ENCODE results near the gene DNAJC27. TPM values are rescaled to one million over a fixed set of nuclear protein-coding genes. Genes with fewer than 3 reads are reported as not detected.

DNAJC27 gene
- total RNA-seq, 3 donors from 2014 or later (not counting 1 experiment from before 2014, with no cell fraction given) = 14.1 to 19.7 (median 16.6) TPM

DNA sequence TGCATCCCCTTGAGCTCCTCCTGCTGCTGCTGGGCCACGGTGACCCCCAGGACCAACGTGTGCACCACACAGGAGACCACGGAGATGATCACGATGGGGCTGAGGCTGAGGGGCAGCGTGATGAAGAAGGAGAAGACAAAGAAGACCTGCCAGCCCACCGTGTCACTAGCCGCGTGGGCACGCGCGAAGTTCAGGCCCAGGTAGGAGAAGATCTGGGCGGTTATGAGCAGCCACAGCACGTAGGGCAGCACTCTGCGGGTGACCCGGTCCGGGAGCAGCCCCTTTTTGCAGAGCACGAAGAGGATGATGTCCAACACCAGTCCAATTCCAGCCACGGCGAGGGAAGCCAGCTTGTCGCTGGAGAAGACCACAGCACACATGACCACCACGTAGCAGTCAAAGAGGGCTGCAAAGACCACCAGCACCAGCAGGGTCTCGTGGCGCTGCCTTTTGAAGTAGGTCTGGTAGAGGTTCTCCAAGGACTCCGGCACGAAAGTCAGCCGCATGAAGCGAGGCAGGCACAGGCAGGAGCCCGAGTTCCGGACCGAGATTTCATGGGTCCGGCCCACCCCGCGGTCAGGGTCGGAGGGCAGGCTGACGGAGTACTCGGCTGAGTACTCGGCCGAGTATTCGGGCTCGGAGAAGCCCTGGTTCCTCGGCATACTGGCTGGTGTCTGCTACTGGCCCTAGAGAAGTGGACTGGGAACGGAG, 53.3 kb downstream of the DNAJC27 start:
- H3K36me3 Mint-ChIP-seq = no peaks in the 10 kb centered on the region
- H3K27ac Mint-ChIP-seq = peak overlapping the region in 1 of 2 donors; percentile 52
- DNase-seq = no peak
- 91% methylated on average over 42 of the region's 42 CpGs for WGBS (ENCODE audit: insufficient coverage)
- no peaks in the 10 kb centered on the region for H3K9me3 Mint-ChIP-seq
- TF ChIP-seq, protein P1, sequence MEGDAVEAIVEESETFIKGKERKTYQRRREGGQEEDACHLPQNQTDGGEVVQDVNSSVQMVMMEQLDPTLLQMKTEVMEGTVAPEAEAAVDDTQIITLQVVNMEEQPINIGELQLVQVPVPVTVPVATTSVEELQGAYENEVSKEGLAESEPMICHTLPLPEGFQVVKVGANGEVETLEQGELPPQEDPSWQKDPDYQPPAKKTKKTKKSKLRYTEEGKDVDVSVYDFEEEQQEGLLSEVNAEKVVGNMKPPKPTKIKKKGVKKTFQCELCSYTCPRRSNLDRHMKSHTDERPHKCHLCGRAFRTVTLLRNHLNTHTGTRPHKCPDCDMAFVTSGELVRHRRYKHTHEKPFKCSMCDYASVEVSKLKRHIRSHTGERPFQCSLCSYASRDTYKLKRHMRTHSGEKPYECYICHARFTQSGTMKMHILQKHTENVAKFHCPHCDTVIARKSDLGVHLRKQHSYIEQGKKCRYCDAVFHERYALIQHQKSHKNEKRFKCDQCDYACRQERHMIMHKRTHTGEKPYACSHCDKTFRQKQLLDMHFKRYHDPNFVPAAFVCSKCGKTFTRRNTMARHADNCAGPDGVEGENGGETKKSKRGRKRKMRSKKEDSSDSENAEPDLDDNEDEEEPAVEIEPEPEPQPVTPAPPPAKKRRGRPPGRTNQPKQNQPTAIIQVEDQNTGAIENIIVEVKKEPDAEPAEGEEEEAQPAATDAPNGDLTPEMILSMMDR (IDR thresholded peaks at IDR 0.05) = no peak
- H3K36me3 ChIP-seq (ENCODE audit: control insufficient read depth, insufficient read depth, low read length) = no peaks in the 10 kb centered on the region
- intact Hi-C loops (cut with micrococcal nuclease) = no loop called here
- H3K9me3 ChIP-seq (ENCODE audit: control insufficient read depth, insufficient read depth, low read length) = no peaks in the 10 kb centered on the region
- H3K4me3 Mint-ChIP-seq = peak overlapping the region; percentile 85
- peaks cover under 1 to 2% of the 10 kb centered on the region in 2 donors for H3K27me3 Mint-ChIP-seq (ENCODE audit: low read depth in 2 of 2)
- peaks cover 34% of the 10 kb centered on the region for H3K4me1 ChIP-seq (ENCODE audit: control insufficient read depth, insufficient read depth, low read length)
- H3K27me3 ChIP-seq (ENCODE audit: control insufficient read depth, insufficient read depth, low read length) = no peaks in the 10 kb centered on the region
- no peak overlapping the region for H3K4me3 ChIP-seq (ENCODE audit: low read length)
- peaks cover 25 to 36% of the 10 kb centered on the region in 2 donors for H3K4me1 Mint-ChIP-seq
- H3K27ac ChIP-seq (ENCODE audit: low read length) = no peak overlapping the region
- no peak for ATAC-seq

DNA sequence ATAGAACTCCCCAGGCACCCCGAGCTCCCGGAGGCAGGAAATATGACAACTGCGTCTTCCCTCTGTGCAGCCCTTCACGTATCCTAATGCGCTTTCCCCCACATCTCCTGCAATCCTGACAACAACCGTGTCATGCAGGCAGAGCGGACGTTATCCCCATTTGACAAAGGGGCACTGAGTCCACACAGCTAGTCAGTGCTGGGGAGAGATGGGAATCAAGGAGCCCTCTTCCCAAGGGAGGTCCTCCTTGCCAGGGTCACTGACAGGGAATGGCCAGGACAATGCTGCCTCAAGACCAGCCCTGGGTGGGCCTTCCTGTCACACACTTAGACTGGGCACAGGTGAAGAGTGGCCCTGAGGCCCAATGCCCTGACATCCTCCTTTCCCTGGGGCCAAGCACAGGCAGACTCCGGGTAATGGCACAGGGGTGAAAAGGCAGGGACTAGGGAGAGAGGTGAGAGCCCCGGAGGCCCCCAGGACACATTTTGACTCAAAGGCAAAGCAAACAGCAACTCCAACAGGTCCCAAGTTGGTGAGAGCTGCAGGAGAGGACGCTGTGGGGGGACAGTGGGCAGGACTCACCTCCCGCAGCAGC, 53.9 kb downstream of the DNAJC27 start:
- Histone ChIP-seq H3K9me3 (ENCODE audit: control insufficient read depth, insufficient read depth, low read length) (no peaks in the 10 kb centered on the region), H3K4me3 (ENCODE audit: low read length) (no peak overlapping the region), H3K27ac (ENCODE audit: low read length) (no peak overlapping the region), H3K4me1 (ENCODE audit: control insufficient read depth, insufficient read depth, low read length) (peaks cover 34% of the 10 kb centered on the region), H3K27me3 (ENCODE audit: control insufficient read depth, insufficient read depth, low read length) (no peaks in the 10 kb centered on the region), H3K36me3 (ENCODE audit: control insufficient read depth, insufficient read depth, low read length) (no peaks in the 10 kb centered on the region)
- intact Hi-C loops (cut with micrococcal nuclease) = no loop called here
- TF ChIP-seq, protein P1 (IDR thresholded peaks at IDR 0.05) = no peak
- DNase-seq (no peak), ATAC-seq (no peak)
- Mint-ChIP-seq H3K9me3 (no peaks in the 10 kb centered on the region), H3K36me3 (no peaks in the 10 kb centered on the region), H3K27me3 (ENCODE audit: low read depth in 2 of 2) (no peaks in the 10 kb centered on the region), H3K27ac (no peak overlapping the region), H3K4me3 (peak overlapping the region; percentile 77), H3K4me1 (peaks cover 25 to 36% of the 10 kb centered on the region in 2 donors)
- WGBS (ENCODE audit: insufficient coverage) = 94% methylated on average over 12 of the region's 12 CpGs

DNA sequence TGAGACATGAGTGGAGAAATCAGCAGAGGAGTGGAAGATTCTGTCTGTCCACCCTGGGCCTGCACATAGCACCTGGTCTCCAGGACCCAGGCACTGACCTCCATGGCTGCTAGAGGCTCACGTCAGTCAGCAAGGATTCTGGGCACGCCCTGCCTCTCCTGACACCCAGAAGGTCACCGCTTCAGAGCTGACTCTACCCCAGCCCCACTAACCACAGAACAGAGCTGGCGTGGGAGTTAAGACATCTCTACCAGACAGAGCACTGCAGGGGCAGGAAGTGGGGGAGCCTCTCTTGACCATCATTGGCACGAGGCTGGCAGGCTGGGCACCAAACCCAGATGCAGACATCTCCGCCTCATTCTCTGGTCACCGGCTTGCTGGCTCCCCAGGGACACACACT, 54.7 kb downstream of the DNAJC27 start:
- H3K9me3 ChIP-seq (ENCODE audit: control insufficient read depth, insufficient read depth, low read length) = no peaks in the 10 kb centered on the region
- Mint-ChIP-seq H3K4me3 (no peak overlapping the region), H3K4me1 (peaks cover 25 to 36% of the 10 kb centered on the region in 2 donors), H3K36me3 (no peaks in the 10 kb centered on the region), H3K27me3 (ENCODE audit: low read depth in 2 of 2) (no peaks in the 10 kb centered on the region), H3K9me3 (no peaks in the 10 kb centered on the region), H3K27ac (no peak overlapping the region)
- no peak for ATAC-seq
- intact Hi-C loops (cut with micrococcal nuclease) = no loop called here
- no peak for DNase-seq
- H3K4me3 ChIP-seq (ENCODE audit: low read length) = no peak overlapping the region
- no peaks in the 10 kb centered on the region for H3K36me3 ChIP-seq (ENCODE audit: control insufficient read depth, insufficient read depth, low read length)
- H3K4me1 ChIP-seq (ENCODE audit: control insufficient read depth, insufficient read depth, low read length) = peaks cover 34% of the 10 kb centered on the region
- H3K27me3 ChIP-seq (ENCODE audit: control insufficient read depth, insufficient read depth, low read length) = no peaks in the 10 kb centered on the region
- no peak overlapping the region for H3K27ac ChIP-seq (ENCODE audit: low read length)
- TF ChIP-seq, protein P1 (IDR thresholded peaks at IDR 0.05) = no peak
- WGBS (ENCODE audit: insufficient coverage) = 14% methylated on average over 7 of the region's 7 CpGs

All from natural killer cell (primary cell).